Heart left ventricle (tissue), 16 donors: ENCODE data around the gene FAM180A. TPM values are rescaled to one million over a fixed set of nuclear protein-coding genes. Genes with fewer than 3 reads are reported as not detected.
A peak's percentile ranks its signal among the peaks of the same experiment; 100 is the strongest.

Source experiments
- ATAC-seq, 4 donors: fragments of 200-7000 bp; cut with Tn5 transposase; one replicate each; pipeline ENCODE4 v1.9.1; 2020 to 2022; ENCODE audit warnings: moderate library complexity in 4 of 4, mild to moderate bottlenecking in 3 of 4, moderate number of reproducible peaks in 1 of 4
- DNase-seq, 5 donors: peaks; one replicate each; pipeline ENCODE4 v3.0.0-alpha.2; 2020
- H3K27ac ChIP-seq, 12 donors: fragments of 200-600 bp; sonication (generic) in 4 of 12; one replicate each; pipeline versions ENCODE4 v1.5.0 to v1.8.0; 2016 to 2022; ENCODE audit warnings: mild to moderate bottlenecking in 2 of 12
- H3K27me3 ChIP-seq, 9 donors: fragments of 200-600 bp; sonication (generic) in 2 of 9; one replicate each; pipeline versions ENCODE4 v1.5.1 to v1.8.0; 2016 to 2022; ENCODE audit warnings: mild to moderate bottlenecking in 3 of 9
- H3K36me3 ChIP-seq, 9 donors: fragments of 200-600 bp; sonication (generic) in 2 of 9; one replicate each; pipeline versions ENCODE4 v1.5.0 to v1.8.0; 2018 to 2022; ENCODE audit warnings: mild to moderate bottlenecking in 2 of 9
- H3K4me1 ChIP-seq, 12 donors: fragments of 200-600 bp; sonication (generic) in 4 of 12; one replicate each; pipeline versions ENCODE4 v1.5.0 to v1.8.0; 2016 to 2022; ENCODE audit warnings: mild to moderate bottlenecking in 3 of 12
- H3K4me3 ChIP-seq, 12 donors: fragments of 200-600 bp; sonication (generic) in 4 of 12; one replicate each; pipeline versions ENCODE4 v1.5.0 to v1.8.0; 2017 to 2022; ENCODE audit warnings: mild to moderate bottlenecking in 9 of 12, moderate library complexity in 4 of 12
- H3K9me3 ChIP-seq, 12 donors: fragments of 200-600 bp; sonication (generic) in 4 of 12; one replicate each; pipeline versions ENCODE4 v1.5.0 to v1.8.0; 2016 to 2022; ENCODE audit warnings: mild to moderate bottlenecking in 1 of 12
- CTCF ChIP-seq, 12 donors: fragments of 200-600 bp; sonication (generic) in 4 of 12; IDR thresholded peaks; one replicate each; pipeline versions ENCODE4 v1.5.0 to v1.8.0; 2018 to 2022; ENCODE audit warnings: antibody characterized with exemption in 12 of 12, mild to moderate bottlenecking in 5 of 12
- POLR2A ChIP-seq, 2 donors: fragments of 450-650 bp; IDR thresholded peaks; one replicate each; pipeline ENCODE4 v1.6.1; 2017; ENCODE audit warnings: antibody characterized with exemption in 2 of 2, mild to moderate bottlenecking in 2 of 2, moderate library complexity in 2 of 2
- WGBS, 4 donors: extraction: QIAGEN DNeasy Blood & Tissue Kit in 2 of 4; methylation state at CpG; one replicate each; pipeline versions ENCODE4 v1.1.5 to v1.1.7; 2013 to 2018; 5-methylcytosine and 5-hydroxymethylcytosine counted together
- intact Hi-C, 10 donors: fragments of 100-400 bp; cut with DNase I; formaldehyde crosslinking; loops; one replicate each; pipeline versions ENCODE4 v1.11.1 to v1.14.2; 2022
- polyA plus RNA-seq, 2 donors: library from polyadenylated mRNA; stranded (reverse); fragments of 200-250 nt; gene quantifications; one replicate each; pipeline ENCODE4 v1.2.3, GENCODE V29; 2013
- total RNA-seq, 9 donors: library from RNA; depleted of rRNA in 2 of 9; stranded (reverse); fragments of >200 nt in 2 of 9; fragmentation: NEBNext Ultra II Directional in 3 of 9; extraction: Animal tissue kit (Norgen Biotek cat#: 25700) in 3 of 9; gene quantifications; one replicate each; pipeline versions ENCODE4 v1.1.0 to v1.2.4, GENCODE V29; 2016 to 2023
- donor health status: ischemic (EF 13 %, LVEDD 7.1; RV severe dilation, severe dysfunction).
- donor health status: healthy with polysubstance abuse.
- donor health status: DM: no; HTN: yes; CAD: no.
- donor health status: DM: no; HTN: no; CAD: no.
- donor health status: ischemic (EF 25% LVEDD 6.9; RV normal size, moderate dysfunction).
- donor health status: ischemic (EF 25% LVEDD 5.7; RV mildly dilated, moderate dysfunction).
- donor health status: healthy.
- donor health status: DM: yes; HTN: yes; CAD: no.
- donor health status: ischemic (EF 35%, LVEDD 5.7; RV mildly dilated, moderate dysfunction).
- donor health status: nonischemic (EF 11% LVEDD 7.7; RV severe dilation, severe dysfunction).
- donor health status: DM: yes; HTN: yes; CAD: no.
- donor health status: PGD.
- donor health status: ischemic (EF 29% LVEDD 5.4; RV normal size, mild dysfunction).
- donor health status: nonischemic (EF 23%, LVEDD 6.1; RV moderate dilation, normal function).

Gene FAM180A
- total and polyA plus RNA-seq, 11 donors, result 7.9 to 63.5 (median 20.8) TPM

- peaks cover 0 to 32% (median 11%) of the 10 kb centered on the region in 12 donors for H3K4me1 ChIP-seq
- intact Hi-C loops, result loop anchor here in 1 of 10 donors (5.0 kb wide), 1 partner anchor 108 kb away; no protein-coding TSS in a partner anchor
- no peak for TF ChIP-seq CTCF (IDR thresholded peaks at IDR 0.05)
- no peak for TF ChIP-seq POLR2A (IDR thresholded peaks at IDR 0.05)
- no peak overlapping the region for H3K4me3 ChIP-seq
- no peaks in the 10 kb centered on the region for H3K9me3 ChIP-seq
- peak overlapping the region in 1 of 12 donors; percentile 61 for H3K27ac ChIP-seq
- DNase-seq, result no peak
- no peaks in the 10 kb centered on the region for H3K27me3 ChIP-seq
- H3K36me3 ChIP-seq, result peaks cover 0 to 34% (median 13%) of the 10 kb centered on the region in 9 donors
- ATAC-seq, result no peak
- WGBS, 4 donors, result 73 to 85% (median 81%) methylated on average over 5 of the region's 5 CpGs
These were observed 63.9 kb downstream of the FAM180A start for GRCh38 chr7:135684699-135685098.

- intact Hi-C loops, result loop anchor here in 1 of 10 donors (5.0 kb wide), 1 partner anchor 108 kb away; no protein-coding TSS in a partner anchor
- Histone ChIP-seq H3K4me3 (no peak overlapping the region), H3K27ac (peak overlapping the region in 3 of 12 donors; percentile 15 to 61 (median 17)), H3K36me3 (peaks cover 0 to 30% (median 10%) of the 10 kb centered on the region in 9 donors), H3K27me3 (no peaks in the 10 kb centered on the region), H3K4me1 (peaks cover 0 to 34% (median 11%) of the 10 kb centered on the region in 12 donors), H3K9me3 (no peaks in the 10 kb centered on the region)
- TF ChIP-seq POLR2A (IDR thresholded peaks at IDR 0.05) (no peak), CTCF (IDR thresholded peaks at IDR 0.05) (no peak)
- 14 to 33% (median 26%) methylated on average over 3 of the region's 3 CpGs for WGBS, 4 donors
- ATAC-seq (peak in 2 of 4 donors; percentile 29 to 40), DNase-seq (no peak)
These were observed 64.5 kb downstream of the FAM180A start for GRCh38 chr7:135684136-135684535.

DNA sequence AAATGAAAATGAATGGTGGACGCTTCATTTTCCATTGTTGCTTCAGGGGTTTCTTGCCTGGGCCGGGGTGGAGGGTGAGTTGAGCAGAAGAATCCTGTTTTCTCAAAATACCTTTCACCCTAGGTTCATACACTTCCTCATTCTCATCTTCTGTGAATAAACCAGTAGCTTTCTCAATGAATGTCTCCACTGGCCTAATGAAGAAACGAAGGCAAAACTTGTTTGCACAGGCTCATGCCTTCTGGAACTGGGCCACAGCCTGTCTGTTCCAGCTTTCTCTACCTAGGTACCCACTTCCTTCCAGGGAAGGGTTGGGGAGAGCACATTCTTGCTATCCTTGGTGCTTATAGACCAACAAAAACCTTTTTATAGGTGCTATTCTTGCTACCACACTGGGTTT, 65.0 kb downstream of the FAM180A start:
- H3K27me3 ChIP-seq, result no peaks in the 10 kb centered on the region
- peaks cover 0 to 28% (median 7%) of the 10 kb centered on the region in 9 donors for H3K36me3 ChIP-seq
- intact Hi-C loops, result loop anchor here in 1 of 10 donors (5.0 kb wide), 1 partner anchor 109 kb away; no protein-coding TSS in a partner anchor
- DNase-seq (no peak), ATAC-seq (no peak)
- H3K9me3 ChIP-seq, result no peaks in the 10 kb centered on the region
- WGBS, 4 donors, result 86% methylated on average over 3 of the region's 3 CpGs
- peaks cover 0 to 39% (median 13%) of the 10 kb centered on the region in 12 donors for H3K4me1 ChIP-seq
- H3K27ac ChIP-seq, result peak overlapping the region in 3 of 12 donors; percentile 15 to 61 (median 17)
- TF ChIP-seq CTCF (IDR thresholded peaks at IDR 0.05) (no peak), POLR2A (IDR thresholded peaks at IDR 0.05) (no peak)
- H3K4me3 ChIP-seq, result no peak overlapping the region

DNA sequence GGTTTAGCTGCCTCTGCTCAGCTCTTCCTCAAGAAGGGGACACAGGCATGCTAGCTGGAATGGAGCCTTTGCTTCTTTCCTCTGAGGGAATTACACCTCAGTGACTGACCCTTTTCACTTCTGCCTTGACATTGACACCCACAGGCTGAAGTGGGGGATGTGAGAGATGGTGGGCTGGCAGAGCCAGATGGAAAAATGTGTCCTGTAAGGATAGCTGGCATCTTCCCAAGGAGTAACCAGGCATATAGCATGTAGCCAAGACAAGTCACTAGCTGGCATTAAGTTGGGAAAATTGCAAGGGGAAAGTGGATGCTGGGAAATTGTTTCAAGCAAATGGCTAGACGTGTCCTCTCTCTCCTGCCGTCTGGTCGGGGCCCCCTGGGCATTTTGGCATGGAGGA, 66.4 kb downstream of the FAM180A start:
- Histone ChIP-seq H3K4me1 (peaks cover 0 to 48% (median 19%) of the 10 kb centered on the region in 12 donors), H3K4me3 (no peak overlapping the region), H3K27me3 (no peaks in the 10 kb centered on the region), H3K9me3 (no peaks in the 10 kb centered on the region), H3K27ac (peak overlapping the region in 9 of 12 donors; percentile 18 to 77 (median 56)), H3K36me3 (peaks cover 0 to 36% (median 11%) of the 10 kb centered on the region in 9 donors)
- ATAC-seq (peak; percentile 35 to 77 (median 56)), DNase-seq (peak in 1 of 5 donors; percentile 48)
- 41 to 77% (median 54%) methylated on average over 3 of the region's 3 CpGs for WGBS, 4 donors
- intact Hi-C loops, result loop anchor here in 1 of 10 donors (5.0 kb wide), 1 partner anchor 110 kb away; no protein-coding TSS in a partner anchor
- TF ChIP-seq POLR2A (IDR thresholded peaks at IDR 0.05), result no peak
- no peak for TF ChIP-seq CTCF (IDR thresholded peaks at IDR 0.05)
